ENCODE measurements around the gene B3GALT6. TPM values are rescaled to one million over a fixed set of nuclear protein-coding genes. Genes with fewer than 3 reads are reported as not detected.

B3GALT6 gene
- total RNA-seq, 1 experiment from 2014 or later = 20.0 TPM

- H3K4me1 Mint-ChIP-seq = peaks cover 20% of the 10 kb centered on the region
- no peaks in the 10 kb centered on the region for H3K27me3 Mint-ChIP-seq (ENCODE audit: low read depth)
- ATAC-seq = no peak
- DNase-seq (ENCODE audit: low spot score) = no peak
- no peak overlapping the region for H3K4me3 Mint-ChIP-seq
- H3K36me3 Mint-ChIP-seq = peaks cover 22% of the 10 kb centered on the region
- POLR2A ChIA-PET = interaction anchor here (0.6 kb wide), 1 partner anchor 21 kb away, joined by 4 read pairs; no protein-coding TSS in a partner anchor
- no peak for TF ChIP-seq ETV6 (CRISPR knock-in tag; IDR thresholded peaks at IDR 0.05)
- TF ChIP-seq USF2 (CRISPR knock-in tag; IDR thresholded peaks at IDR 0.05) = no peak
- TF ChIP-seq PRRX2 (CRISPR knock-in tag; IDR thresholded peaks at IDR 0.05) = no peak
- no peak for TF ChIP-seq HMGXB4 (CRISPR knock-in tag; IDR thresholded peaks at IDR 0.05)
- CTCF ChIA-PET = interaction anchor here (0.6 kb wide), 1 partner anchor 59 kb away, joined by 3 read pairs; no protein-coding TSS in a partner anchor
- H3K27ac Mint-ChIP-seq = no peak overlapping the region
- H3K9me3 Mint-ChIP-seq = no peaks in the 10 kb centered on the region
These were observed 36.2 kb downstream of the B3GALT6 start for GRCh38 chr1:1268284-1268682.

- no peak for ATAC-seq
- peak overlapping the region; percentile 46 for H3K27ac Mint-ChIP-seq
- CTCF ChIA-PET = interaction anchor here (1.6 kb wide), 1 partner anchor 21 kb away, joined by 4 read pairs; no protein-coding TSS in a partner anchor
- POLR2A ChIA-PET = no interaction called here
- DNase-seq (ENCODE audit: low spot score) = no peak
- H3K4me1 Mint-ChIP-seq = peaks cover 23% of the 10 kb centered on the region
- no peaks in the 10 kb centered on the region for H3K9me3 Mint-ChIP-seq
- H3K4me3 Mint-ChIP-seq = peak overlapping the region; percentile 55; the same call in 1 of the 2 replicates
- H3K27me3 Mint-ChIP-seq (ENCODE audit: low read depth) = no peaks in the 10 kb centered on the region
- peaks cover 17% of the 10 kb centered on the region for H3K36me3 Mint-ChIP-seq
- TF ChIP-seq CBFB (CRISPR knock-in tag; IDR thresholded peaks at IDR 0.05; ENCODE audit: low read depth) (no peak), ZNF219 (CRISPR knock-in tag; IDR thresholded peaks at IDR 0.05; ENCODE audit: borderline replicate concordance) (no peak), IRF1 (CRISPR knock-in tag; IDR thresholded peaks at IDR 0.05) (no peak), ARID4B (CRISPR knock-in tag; IDR thresholded peaks at IDR 0.05; ENCODE audit: borderline replicate concordance) (no peak), ZNF671 (CRISPR knock-in tag; IDR thresholded peaks at IDR 0.05) (no peak), RORB (CRISPR knock-in tag; IDR thresholded peaks at IDR 0.05) (no peak), PRDM15 (CRISPR knock-in tag; IDR thresholded peaks at IDR 0.05) (no peak), ZNF263 (CRISPR knock-in tag; IDR thresholded peaks at IDR 0.05; ENCODE audit: low read depth) (no peak), FOXP4 (CRISPR knock-in tag; IDR thresholded peaks at IDR 0.05) (no peak), JUN (CRISPR knock-in tag; IDR thresholded peaks at IDR 0.05) (no peak), RELA (CRISPR knock-in tag; IDR thresholded peaks at IDR 0.05; ENCODE audit: borderline replicate concordance) (no peak), ATF1 (CRISPR knock-in tag; IDR thresholded peaks at IDR 0.05) (no peak), TCF7 (CRISPR knock-in tag; IDR thresholded peaks at IDR 0.05; ENCODE audit: low read depth) (no peak), CREM (CRISPR knock-in tag; IDR thresholded peaks at IDR 0.05) (no peak), ESRRA (CRISPR knock-in tag; IDR thresholded peaks at IDR 0.05; ENCODE audit: borderline replicate concordance) (no peak), MYBL2 (CRISPR knock-in tag; IDR thresholded peaks at IDR 0.05) (no peak)
These were observed 38.8 kb downstream of the B3GALT6 start for GRCh38 chr1:1270813-1271212.

All from WTC11 (cell line).